Thymus (tissue), 11 donors: Measurements from ENCODE around the gene WWP2. TPM values are rescaled to one million over a fixed set of nuclear protein-coding genes. Genes with fewer than 3 reads are reported as not detected.
"Not testable (repeated sequence)": the region's sequence is repeated elsewhere in the genome, so short reads cannot be mapped to it uniquely, and the experiment has no call there.

Experiments
- DNase-seq, 9 donors: peaks; one replicate each; pipeline ENCODE4 v3.0.0-alpha.2; 2013; ENCODE audit warnings: low spot score in 9 of 9, low read depth in 6 of 9, missing footprints in 1 of 9
- H3K27ac ChIP-seq, 2 donors: one replicate each; pipeline ENCODE4 v1.5.1; 2013; ENCODE audit warnings: control low read depth in 1 of 2, low read depth in 1 of 2, low read length in 1 of 2, mild to moderate bottlenecking in 1 of 2, moderate library complexity in 1 of 2
- H3K27me3 ChIP-seq, 2 donors: one replicate each; pipeline ENCODE4 v1.5.1; 2013; ENCODE audit warnings: low read length in 1 of 2; ENCODE audit not compliant: control insufficient read depth in 2 of 2, insufficient read depth in 1 of 2
- H3K36me3 ChIP-seq, 2 donors: one replicate each; pipeline ENCODE4 v1.5.1; 2013; ENCODE audit warnings: low read length in 1 of 2, mild to moderate bottlenecking in 1 of 2, moderate library complexity in 1 of 2; ENCODE audit not compliant: control insufficient read depth in 2 of 2, insufficient read depth in 2 of 2
- H3K4me1 ChIP-seq, 2 donors: one replicate each; pipeline ENCODE4 v1.5.1; 2013; ENCODE audit warnings: low read length in 2 of 2; ENCODE audit not compliant: control insufficient read depth in 2 of 2, insufficient read depth in 2 of 2
- H3K4me3 ChIP-seq, 2 donors: one replicate each; pipeline ENCODE4 v1.5.1; 2013; ENCODE audit warnings: low read length in 2 of 2, control low read depth in 1 of 2, mild to moderate bottlenecking in 1 of 2
- H3K9me3 ChIP-seq, 2 donors: one replicate each; pipeline ENCODE4 v1.5.1; 2013; ENCODE audit warnings: low read length in 1 of 2, mild to moderate bottlenecking in 1 of 2; ENCODE audit not compliant: control insufficient read depth in 2 of 2, insufficient read depth in 1 of 2
- WGBS: extraction: QIAGEN DNeasy Blood & Tissue Kit; methylation state at CpG from one replicate; pipeline ENCODE4 v1.1.7; 2013; 5-methylcytosine and 5-hydroxymethylcytosine counted together
- polyA plus RNA-seq: library from polyadenylated mRNA; stranded (reverse); fragments of 200-250 nt; gene quantifications from one replicate; pipeline ENCODE4 v1.2.3, GENCODE V29; 2013
- total RNA-seq: library from RNA; stranded (reverse); fragments of 120-200 nt; gene quantifications from one replicate; pipeline ENCODE4 v1.2.4, GENCODE V29; 2013
- donor health status: healthy.

WWP2 gene
- total and polyA plus RNA-seq, 2 donors = 13.5 to 21.1 TPM

DNA sequence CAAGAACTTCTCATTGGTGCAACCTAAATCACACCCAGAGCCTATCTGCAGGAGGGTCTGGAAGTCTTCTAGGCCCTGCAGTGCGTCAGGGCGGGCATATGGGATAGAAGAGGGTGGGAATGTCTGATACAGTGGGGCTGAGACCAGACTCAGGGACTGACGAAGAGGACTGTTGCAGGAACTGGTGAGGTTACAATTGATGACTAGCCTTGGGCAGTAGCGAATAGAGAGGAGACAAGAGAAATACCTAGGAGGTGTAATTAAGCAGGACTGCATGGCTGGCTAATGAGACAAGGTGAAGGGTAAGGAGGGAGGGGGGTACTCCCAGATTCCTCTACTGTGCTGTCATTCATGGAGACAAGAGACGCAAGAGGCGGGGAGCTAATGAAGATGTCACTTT, 91.3 kb downstream of the WWP2 start:
- H3K36me3 ChIP-seq = peaks cover under 1 to 10% of the 10 kb centered on the region in 2 donors
- DNase-seq = no peak
- H3K4me1 ChIP-seq = peaks cover 3% of the 10 kb centered on the region in 2 donors
- 98% methylated on average over 6 of the region's 6 CpGs for WGBS
- no peak overlapping the region for H3K27ac ChIP-seq
- no peaks in the 10 kb centered on the region for H3K9me3 ChIP-seq
- H3K4me3 ChIP-seq = no peak overlapping the region
- H3K27me3 ChIP-seq = no peaks in the 10 kb centered on the region

DNA sequence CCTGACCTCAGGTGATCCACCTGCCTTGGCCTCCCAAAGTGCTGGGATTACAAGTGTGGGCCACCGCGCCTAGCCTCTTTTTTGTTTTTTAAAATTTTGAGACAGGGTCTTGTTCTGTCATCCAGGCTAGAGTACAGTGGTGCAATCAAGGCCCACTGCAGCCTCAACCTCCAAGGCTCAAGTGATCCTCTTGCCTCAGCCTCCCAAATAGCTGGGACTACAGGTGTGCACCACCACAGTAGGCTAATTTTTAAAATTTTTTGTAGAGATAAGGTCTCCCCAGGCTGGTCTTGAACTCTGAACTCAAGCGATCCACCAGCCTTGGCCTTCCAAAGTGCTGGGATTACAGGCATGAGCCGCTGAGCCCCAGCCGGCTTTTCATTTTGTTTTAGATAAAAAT, 92.6 kb downstream of the WWP2 start:
- not testable (repeated sequence) for DNase-seq, H3K27ac ChIP-seq, H3K9me3 ChIP-seq, H3K27me3 ChIP-seq, H3K4me3 ChIP-seq, H3K4me1 ChIP-seq
- 99% methylated on average over 5 of the region's 5 CpGs for WGBS
- peaks cover 4 to 18% of the 10 kb centered on the region in 2 donors for H3K36me3 ChIP-seq

DNA sequence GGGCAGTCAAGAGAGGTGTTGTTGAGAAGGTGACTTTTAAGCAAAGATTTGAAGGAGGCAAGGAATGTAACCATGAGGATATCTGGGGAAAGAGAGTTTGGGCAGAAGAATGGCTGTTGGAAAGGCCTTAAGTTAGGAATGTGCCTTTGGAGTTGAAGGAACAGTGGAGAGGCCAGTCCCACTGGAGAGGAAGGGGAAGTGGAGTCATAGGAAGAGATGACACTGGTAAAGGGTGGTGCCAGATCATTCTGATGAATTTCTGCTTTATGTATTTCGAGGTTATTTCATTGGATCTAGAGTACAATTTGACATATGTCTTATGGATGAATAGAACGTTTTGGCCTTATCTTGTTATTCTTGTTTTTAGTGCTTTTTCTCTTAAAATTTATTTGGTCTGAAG, 93.5 kb downstream of the WWP2 start:
- DNase-seq = no peak
- H3K27ac ChIP-seq = no peak overlapping the region

DNA sequence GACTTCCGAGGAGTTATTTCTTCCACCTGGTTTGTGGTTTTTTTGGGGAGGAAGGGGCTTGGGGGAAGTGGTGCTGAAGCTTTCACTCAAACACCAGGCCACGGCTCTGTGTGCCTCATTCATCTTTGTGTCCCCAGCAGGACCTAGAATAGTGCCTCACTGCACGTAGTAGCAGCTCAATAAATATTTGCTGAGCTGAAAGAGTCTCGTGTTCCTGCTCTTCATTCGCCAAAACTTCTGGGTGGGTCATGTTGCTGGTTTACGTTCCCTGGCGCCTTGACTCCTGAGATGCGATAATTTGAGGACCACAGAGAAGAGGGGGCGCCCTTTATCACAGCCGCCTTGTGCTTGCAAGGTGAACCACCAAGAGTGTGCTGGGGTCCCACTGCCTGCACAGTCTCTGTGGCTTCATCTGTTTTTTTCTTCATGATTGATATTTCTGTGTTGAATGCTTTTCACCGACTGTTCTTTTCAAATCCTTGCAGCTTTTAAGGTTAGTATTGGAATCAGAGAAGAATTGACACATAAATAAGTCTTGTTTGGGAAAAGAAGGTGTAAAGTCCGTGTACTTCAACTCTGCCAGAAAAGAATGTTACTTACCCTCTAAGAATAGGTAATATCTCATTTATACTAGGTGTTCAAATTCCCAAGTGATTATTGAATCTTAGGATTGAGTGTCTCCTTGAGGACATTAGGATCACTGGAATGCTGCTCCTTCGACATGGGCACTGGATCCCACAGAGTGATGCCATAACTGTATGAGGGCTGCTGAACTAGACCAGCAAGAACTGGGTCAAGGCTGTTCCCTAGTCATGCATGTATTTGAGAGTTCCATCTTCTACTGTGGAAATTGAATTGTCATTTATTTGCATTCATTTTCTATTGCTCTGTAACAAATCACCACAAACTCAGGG, 96.3 kb downstream of the WWP2 start:
- DNase-seq = peak in 1 of 9 donors; percentile 26
- peaks cover 3% of the 10 kb centered on the region in 2 donors for H3K4me1 ChIP-seq
- H3K27me3 ChIP-seq = no peaks in the 10 kb centered on the region
- no peaks in the 10 kb centered on the region for H3K9me3 ChIP-seq
- peaks cover 6 to 24% of the 10 kb centered on the region in 2 donors for H3K36me3 ChIP-seq
- H3K4me3 ChIP-seq = no peak overlapping the region
- WGBS = 74% methylated on average over 13 of the region's 13 CpGs
- H3K27ac ChIP-seq = no peak overlapping the region

More for the DNA sequence above, 93.5 kb downstream of the WWP2 start:
- Histone ChIP-seq H3K9me3 (no peaks in the 10 kb centered on the region), H3K36me3 (peaks cover 4 to 23% of the 10 kb centered on the region in 2 donors), H3K4me1 (peaks cover 3% of the 10 kb centered on the region in 2 donors), H3K4me3 (no peak overlapping the region), H3K27me3 (no peaks in the 10 kb centered on the region)
- WGBS = 91% methylated on average over 2 of the region's 2 CpGs

DNA sequence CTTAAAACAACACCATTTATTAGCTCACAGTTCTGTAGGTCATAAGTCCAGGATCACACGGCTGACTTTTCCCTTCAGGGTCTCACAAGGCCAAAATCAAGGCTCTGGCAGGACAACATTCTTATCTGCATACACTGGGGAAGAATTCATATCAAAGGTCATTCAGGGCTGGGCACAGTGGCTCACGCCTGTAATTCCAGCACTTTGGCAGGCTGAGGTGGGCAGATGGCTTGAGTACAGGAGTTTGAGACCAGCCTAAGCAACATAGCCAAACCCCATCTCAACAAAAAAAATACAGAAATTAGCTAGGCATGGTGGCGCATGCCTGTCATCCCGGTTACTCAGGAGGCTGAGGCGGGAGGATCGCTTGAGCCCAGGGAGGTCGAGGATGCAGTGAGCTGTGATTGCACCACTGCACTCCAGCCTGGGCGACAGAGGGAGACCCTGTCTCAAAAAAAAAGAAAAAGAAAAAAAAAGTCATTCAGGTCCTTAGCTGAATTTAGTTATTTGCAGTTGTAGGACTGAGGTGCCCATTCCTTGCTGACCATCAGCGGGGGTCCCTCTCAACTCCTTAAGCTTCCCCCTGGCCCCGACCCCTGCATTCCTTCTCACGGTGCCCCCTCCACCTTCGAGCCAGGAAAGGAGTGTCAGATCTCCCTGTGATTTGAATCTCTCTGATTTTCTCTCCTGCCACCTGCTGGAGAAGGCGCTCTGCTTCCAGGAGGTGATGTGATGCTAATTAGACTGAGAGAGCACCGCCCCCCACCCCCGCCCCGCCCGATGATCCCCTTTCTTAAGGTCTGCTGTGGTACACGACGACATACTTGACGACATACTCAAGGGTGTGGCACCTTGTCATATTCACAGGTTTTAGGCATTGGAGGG, 97.2 kb downstream of the WWP2 start:
- no peak overlapping the region for H3K27ac ChIP-seq
- no peaks in the 10 kb centered on the region for H3K9me3 ChIP-seq
- no peaks in the 10 kb centered on the region for H3K27me3 ChIP-seq
- peak in 3 of 9 donors; percentile 2 to 28 (median 4) for DNase-seq
- no peak overlapping the region for H3K4me3 ChIP-seq
- peaks cover 6 to 19% of the 10 kb centered on the region in 2 donors for H3K36me3 ChIP-seq
- peaks cover 3% of the 10 kb centered on the region in 2 donors for H3K4me1 ChIP-seq
- WGBS = 83% methylated on average over 20 of the region's 20 CpGs

DNA sequence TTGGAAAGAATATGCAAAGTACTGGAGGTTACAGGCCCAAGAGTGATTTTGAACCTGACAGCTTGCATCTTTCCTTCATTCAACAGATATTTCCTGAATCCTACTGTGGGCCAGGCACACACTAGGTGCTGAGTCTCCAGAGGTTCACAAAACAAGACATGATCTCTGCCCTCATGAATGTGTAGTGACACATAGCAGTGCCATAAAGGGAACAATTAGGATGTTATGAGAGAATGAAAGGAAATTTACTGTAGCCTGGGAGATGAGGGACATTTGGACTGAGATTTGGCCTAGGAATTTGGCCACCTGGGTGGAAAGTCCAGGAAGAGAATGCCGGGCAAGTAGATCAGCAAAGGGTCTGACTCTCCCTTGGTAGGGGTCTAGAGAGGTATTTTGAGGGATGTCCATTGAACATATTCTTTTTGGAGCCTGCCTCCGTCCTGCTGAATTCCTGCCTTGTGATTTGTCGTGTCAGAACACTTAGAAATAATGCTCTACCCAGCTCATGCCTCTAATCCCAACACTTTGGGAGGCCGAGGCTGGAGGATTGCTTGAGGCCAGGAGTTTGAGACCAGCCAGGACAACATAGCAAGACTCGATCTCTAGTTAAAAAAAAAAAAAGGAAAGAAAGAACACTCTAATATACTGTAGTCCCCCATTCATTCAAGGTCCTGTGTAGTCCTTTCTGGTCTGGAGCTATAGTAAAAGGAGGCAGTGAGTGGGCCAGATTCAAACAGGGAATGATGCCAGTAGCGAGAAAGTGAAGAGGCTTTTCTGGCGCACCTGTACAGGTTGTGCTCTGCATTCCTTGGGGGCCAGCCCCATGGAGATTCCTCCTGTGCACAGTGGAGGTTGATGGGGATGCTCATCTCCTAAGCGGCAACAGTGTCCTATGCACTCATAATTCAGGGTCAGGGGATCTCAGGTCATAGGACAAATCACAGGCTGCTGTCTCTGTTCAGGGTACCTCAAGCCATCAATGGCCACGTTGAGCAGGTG, 98.4 kb downstream of the WWP2 start:
- peaks cover 6 to 19% of the 10 kb centered on the region in 2 donors for H3K36me3 ChIP-seq
- WGBS = 97% methylated on average over 9 of the region's 9 CpGs
- peaks cover 3% of the 10 kb centered on the region in 2 donors for H3K4me1 ChIP-seq
- no peak overlapping the region for H3K4me3 ChIP-seq
- DNase-seq = no peak
- H3K27ac ChIP-seq = no peak overlapping the region
- H3K27me3 ChIP-seq = no peaks in the 10 kb centered on the region
- no peaks in the 10 kb centered on the region for H3K9me3 ChIP-seq

DNA sequence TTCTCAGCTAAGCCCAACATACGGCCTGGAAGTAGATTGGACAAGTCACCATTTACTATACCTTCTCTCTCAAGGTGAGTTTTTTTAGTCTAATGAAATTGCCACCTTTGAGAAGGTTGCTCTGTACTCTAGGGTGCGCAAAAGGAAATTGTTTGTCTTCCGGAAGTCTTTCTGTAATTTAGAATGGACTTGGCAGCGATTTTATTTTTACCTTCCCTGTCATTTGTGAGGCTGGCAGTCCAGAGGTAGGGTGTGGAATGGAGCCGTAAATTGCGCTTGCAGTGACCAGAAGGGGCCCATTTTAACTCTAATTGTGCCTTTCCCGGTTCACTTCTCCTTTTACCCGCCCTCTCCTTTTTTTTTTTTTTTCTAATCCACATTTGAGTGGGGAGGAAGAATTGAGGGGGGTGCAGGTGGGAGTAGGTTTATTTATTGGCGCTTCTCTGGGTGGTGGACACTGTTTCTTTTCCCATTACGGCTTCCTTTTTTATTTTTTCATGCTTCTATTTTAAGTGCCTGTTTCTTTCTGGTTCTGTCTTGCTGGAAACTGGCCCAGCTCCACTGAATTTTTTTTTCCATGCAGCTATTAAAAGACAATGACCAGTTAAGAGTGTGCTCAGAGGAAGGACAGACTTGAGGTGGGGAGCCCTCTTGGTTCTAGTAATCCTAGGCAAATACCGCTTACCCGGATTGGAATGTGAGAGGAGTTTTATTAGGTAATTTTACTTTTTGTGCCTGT, 99.3 kb downstream of the WWP2 start:
- no peaks in the 10 kb centered on the region for H3K9me3 ChIP-seq
- H3K4me3 ChIP-seq = no peak overlapping the region
- no peak for DNase-seq
- peaks cover 6 to 19% of the 10 kb centered on the region in 2 donors for H3K36me3 ChIP-seq
- H3K27me3 ChIP-seq = no peaks in the 10 kb centered on the region
- WGBS = 77% methylated on average over 12 of the region's 12 CpGs
- H3K27ac ChIP-seq = no peak overlapping the region
- H3K4me1 ChIP-seq = peaks cover 3% of the 10 kb centered on the region in 2 donors
